Stimulated activated naive CD8-positive, alpha-beta T cell treated with anti-CD3 and anti-CD28 coated beads, Interleukin-15, amount 100 ng/mL, for 72 hours (primary cell): ENCODE measurements around the gene SLC8A1.
A peak's percentile ranks its signal among the peaks of the same experiment; 100 is the strongest.

Experiments used
- ATAC-seq: fragments of 150-1000 bp; cut with Tn5 transposase; 2 replicates; pipeline ENCODE4 v1.10.0; 2021; ENCODE audit warnings: mild to moderate bottlenecking, moderate library complexity
- DNase-seq, 2 donors: peaks; one replicate each; pipeline ENCODE4 v3.0.0; 2021 to 2022
- H3K27ac Mint-ChIP-seq, 2 donors: one replicate each; pipeline ENCODE4 v1.8.0; 2022; ENCODE audit warnings: mild to moderate bottlenecking in 2 of 2, mixed read lengths in 2 of 2, moderate library complexity in 2 of 2
- H3K27me3 Mint-ChIP-seq: one replicate; pipeline ENCODE4 v1.8.0; 2022; ENCODE audit warnings: mixed read lengths
- H3K4me1 Mint-ChIP-seq: one replicate; pipeline ENCODE4 v1.8.0; 2022; ENCODE audit warnings: mild to moderate bottlenecking, mixed read lengths
- H3K4me3 Mint-ChIP-seq, 2 donors: one replicate each; pipeline ENCODE4 v1.8.0; 2022; ENCODE audit warnings: mild to moderate bottlenecking in 2 of 2, mixed read lengths in 2 of 2, moderate library complexity in 1 of 2
- H3K9me3 Mint-ChIP-seq, 2 donors: one replicate each; pipeline ENCODE4 v1.8.0; 2022; ENCODE audit warnings: mixed read lengths in 2 of 2

The SLC8A1 gene

GRCh38 chr2:40199771-40200170 is 252.1 kb downstream of the SLC8A1 start:
- ATAC-seq (no peak), DNase-seq (no peak)
- H3K4me3 Mint-ChIP-seq = no peak overlapping the region
- H3K27me3 Mint-ChIP-seq = peaks cover 10% of the 10 kb centered on the region
- no peaks in the 10 kb centered on the region for H3K9me3 Mint-ChIP-seq
- no peak overlapping the region for H3K27ac Mint-ChIP-seq
- H3K4me1 Mint-ChIP-seq = no peaks in the 10 kb centered on the region

GRCh38 chr2:40197121-40197520 is 254.8 kb downstream of the SLC8A1 start:
- Mint-ChIP-seq H3K9me3 (no peaks in the 10 kb centered on the region), H3K4me3 (no peak overlapping the region), H3K27me3 (peaks cover 12% of the 10 kb centered on the region), H3K27ac (no peak overlapping the region), H3K4me1 (no peaks in the 10 kb centered on the region)
- no peak for DNase-seq
- no peak for ATAC-seq

- Mint-ChIP-seq H3K27ac (no peak overlapping the region), H3K4me1 (no peaks in the 10 kb centered on the region), H3K27me3 (peaks cover 12% of the 10 kb centered on the region), H3K9me3 (no peaks in the 10 kb centered on the region), H3K4me3 (no peak overlapping the region)
- ATAC-seq (no peak), DNase-seq (no peak)
These were observed 258.2 kb downstream of the SLC8A1 start for GRCh38 chr2:40193670-40194026.

- ATAC-seq = no peak
- Mint-ChIP-seq H3K27ac (no peak overlapping the region), H3K4me1 (no peaks in the 10 kb centered on the region), H3K27me3 (peaks cover 12% of the 10 kb centered on the region), H3K4me3 (no peak overlapping the region), H3K9me3 (no peaks in the 10 kb centered on the region)
- no peak for DNase-seq
These were observed 258.8 kb downstream of the SLC8A1 start for GRCh38 chr2:40192864-40193669.

- H3K4me3 Mint-ChIP-seq = no peak overlapping the region
- H3K4me1 Mint-ChIP-seq = no peaks in the 10 kb centered on the region
- H3K9me3 Mint-ChIP-seq = no peaks in the 10 kb centered on the region
- H3K27me3 Mint-ChIP-seq = peaks cover 10% of the 10 kb centered on the region
- DNase-seq (no peak), ATAC-seq (no peak)
- no peak overlapping the region for H3K27ac Mint-ChIP-seq
These were observed 261.4 kb downstream of the SLC8A1 start for GRCh38 chr2:40190457-40190856.

- no peak overlapping the region for H3K27ac Mint-ChIP-seq
- ATAC-seq (no peak), DNase-seq (no peak)
- no peaks in the 10 kb centered on the region for H3K4me1 Mint-ChIP-seq
- H3K4me3 Mint-ChIP-seq = no peak overlapping the region
- H3K9me3 Mint-ChIP-seq = no peaks in the 10 kb centered on the region
- H3K27me3 Mint-ChIP-seq = peaks cover 4% of the 10 kb centered on the region
These were observed 262.0 kb downstream of the SLC8A1 start for GRCh38 chr2:40189881-40190280.

GRCh38 chr2:40187054-40187453 is 264.8 kb downstream of the SLC8A1 start:
- Mint-ChIP-seq H3K27me3 (no peaks in the 10 kb centered on the region), H3K27ac (no peak overlapping the region), H3K4me3 (no peak overlapping the region), H3K4me1 (no peaks in the 10 kb centered on the region), H3K9me3 (no peaks in the 10 kb centered on the region)
- DNase-seq = no peak
- no peak for ATAC-seq

GRCh38 chr2:40184551-40184950 is 267.3 kb downstream of the SLC8A1 start:
- DNase-seq = no peak
- H3K9me3 Mint-ChIP-seq = no peaks in the 10 kb centered on the region
- ATAC-seq = no peak

GRCh38 chr2:40181855-40182254 is 270.0 kb downstream of the SLC8A1 start:
- H3K27me3 Mint-ChIP-seq = no peaks in the 10 kb centered on the region
- no peak for ATAC-seq
- no peaks in the 10 kb centered on the region for H3K9me3 Mint-ChIP-seq
- H3K27ac Mint-ChIP-seq = no peak overlapping the region
- H3K4me1 Mint-ChIP-seq = no peaks in the 10 kb centered on the region
- DNase-seq = no peak
- no peak overlapping the region for H3K4me3 Mint-ChIP-seq

More at GRCh38 chr2:40184551-40184950, 267.3 kb downstream of the SLC8A1 start:
- Mint-ChIP-seq H3K4me1 (no peaks in the 10 kb centered on the region), H3K27ac (peak overlapping the region in 1 of 2 donors; percentile 85), H3K27me3 (no peaks in the 10 kb centered on the region), H3K4me3 (no peak overlapping the region)

GRCh38 chr2:40179801-40180200 is 272.1 kb downstream of the SLC8A1 start:
- no peak overlapping the region for H3K27ac Mint-ChIP-seq
- H3K4me1 Mint-ChIP-seq = no peaks in the 10 kb centered on the region
- DNase-seq (no peak), ATAC-seq (no peak)
- no peaks in the 10 kb centered on the region for H3K27me3 Mint-ChIP-seq
- H3K4me3 Mint-ChIP-seq = no peak overlapping the region
- no peaks in the 10 kb centered on the region for H3K9me3 Mint-ChIP-seq

- Mint-ChIP-seq H3K9me3 (no peaks in the 10 kb centered on the region), H3K4me1 (no peaks in the 10 kb centered on the region), H3K27ac (no peak overlapping the region), H3K27me3 (no peaks in the 10 kb centered on the region), H3K4me3 (no peak overlapping the region)
- no peak for ATAC-seq
- DNase-seq = no peak
These were observed 272.9 kb downstream of the SLC8A1 start for GRCh38 chr2:40178971-40179370.

- Mint-ChIP-seq H3K9me3 (no peaks in the 10 kb centered on the region), H3K27ac (no peak overlapping the region)
- DNase-seq = no peak
These were observed 273.6 kb downstream of the SLC8A1 start for GRCh38 chr2:40178171-40178778.

GRCh38 chr2:40177366-40177765 is 274.5 kb downstream of the SLC8A1 start:
- no peaks in the 10 kb centered on the region for H3K9me3 Mint-ChIP-seq
- DNase-seq = no peak
- H3K4me1 Mint-ChIP-seq = no peaks in the 10 kb centered on the region
- H3K4me3 Mint-ChIP-seq = no peak overlapping the region
- ATAC-seq = no peak
- no peak overlapping the region for H3K27ac Mint-ChIP-seq
- no peaks in the 10 kb centered on the region for H3K27me3 Mint-ChIP-seq

More at GRCh38 chr2:40178171-40178778, 273.6 kb downstream of the SLC8A1 start:
- Mint-ChIP-seq H3K4me1 (no peaks in the 10 kb centered on the region), H3K4me3 (no peak overlapping the region), H3K27me3 (no peaks in the 10 kb centered on the region)
- ATAC-seq = no peak

- Mint-ChIP-seq H3K4me1 (no peaks in the 10 kb centered on the region), H3K4me3 (no peak overlapping the region), H3K27ac (no peak overlapping the region), H3K27me3 (no peaks in the 10 kb centered on the region), H3K9me3 (no peaks in the 10 kb centered on the region)
- no peak for DNase-seq
- ATAC-seq = no peak
These were observed 278.6 kb downstream of the SLC8A1 start for GRCh38 chr2:40173276-40173675.

- no peak for DNase-seq
These were observed 282.0 kb downstream of the SLC8A1 start for GRCh38 chr2:40169856-40170255.

GRCh38 chr2:40169430-40169829 is 282.5 kb downstream of the SLC8A1 start:
- ATAC-seq = no peak
- H3K4me1 Mint-ChIP-seq = no peaks in the 10 kb centered on the region

More at GRCh38 chr2:40169856-40170255, 282.0 kb downstream of the SLC8A1 start:
- no peak for ATAC-seq
- Mint-ChIP-seq H3K27me3 (no peaks in the 10 kb centered on the region), H3K9me3 (no peaks in the 10 kb centered on the region), H3K27ac (no peak overlapping the region), H3K4me3 (no peak overlapping the region), H3K4me1 (no peaks in the 10 kb centered on the region)

More at GRCh38 chr2:40169430-40169829, 282.5 kb downstream of the SLC8A1 start:
- H3K27me3 Mint-ChIP-seq = no peaks in the 10 kb centered on the region
- DNase-seq = no peak
- H3K4me3 Mint-ChIP-seq = no peak overlapping the region
- no peaks in the 10 kb centered on the region for H3K9me3 Mint-ChIP-seq
- H3K27ac Mint-ChIP-seq = no peak overlapping the region
